Measurements from ENCODE around the gene KCNH1. TPM values are rescaled to one million over a fixed set of nuclear protein-coding genes. Genes with fewer than 3 reads are reported as not detected.

The KCNH1 gene
- total and polyA plus RNA-seq, 2 of the 4 experiments (the other 2 are of a cell fraction) = 0.27 to 0.54 TPM

- peak overlapping the region; percentile 85 for H2AFZ ChIP-seq (replicated peaks; ENCODE audit: low read length, poor library complexity)
- no peak overlapping the region for H2AK9ac ChIP-seq (replicated peaks; ENCODE audit: low read depth, low read length, poor library complexity)
- no peak overlapping the region for H3K27ac ChIP-seq (ENCODE audit: insufficient read depth, low read length)
- H4K91ac ChIP-seq (ENCODE audit: insufficient read depth, low read depth, low read length) = no peak overlapping the region
- no peak overlapping the region for H3K18ac ChIP-seq (ENCODE audit: low read depth, low read length)
- no peak overlapping the region for H2BK5ac ChIP-seq (ENCODE audit: low read depth, low read length, poor library complexity, severe bottlenecking)
- H3K36me3 ChIP-seq (ENCODE audit: control insufficient read depth, insufficient read depth, low read length) = no peaks in the 10 kb centered on the region
- dilution Hi-C loops (cut with HindIII; ENCODE audit: low sequenced_read_pairs, unreplicated experiment) (no loop called here), intact Hi-C loops (cut with micrococcal nuclease) (no loop called here), in situ Hi-C loops (cut with MboI; ENCODE audit: low sequenced_read_pairs) (loop anchor here (5.0 kb wide), 2 partner anchors 546 to 686 kb away; no protein-coding TSS in a partner anchor)
- CTCF ChIA-PET = interaction anchor here (0.9 to 3.9 kb wide), 8 partner anchors 8 to 717 kb away, joined by 3 to 76 read pairs (median 7); no protein-coding TSS in a partner anchor
- H3K9me1 ChIP-seq (ENCODE audit: insufficient read depth, low read length) = no peaks in the 10 kb centered on the region
- no CpG with 5 or more reads among the region's 20 CpGs for WGBS, 2 experiments (ENCODE audit: extremely low coverage in 2 of 2, insufficient read length in 1 of 2)
- H3K4me1 ChIP-seq (ENCODE audit: control insufficient read depth, insufficient read depth, low read length) = no peaks in the 10 kb centered on the region
- H2BK15ac ChIP-seq (ENCODE audit: low read depth, low read length) = no peak overlapping the region
- H3K9me3 ChIP-seq (ENCODE audit: control insufficient read depth, insufficient read depth, low read length) = no peaks in the 10 kb centered on the region
- ATAC-seq (ENCODE audit: low read depth) (no peak), DNase-seq (no peak)
- no TSS peak for BruUV-seq (replicated peaks)
- H3K23ac ChIP-seq (ENCODE audit: low read depth, low read length) = peak overlapping the region; percentile 20; the same call in 1 of the 2 replicates
- POLR2A ChIA-PET (ENCODE audit: unreplicated experiment) = interaction anchor here (0.6 kb wide), 1 partner anchor 13 kb away, joined by 3 read pairs; no protein-coding TSS in a partner anchor
- peak overlapping the region; percentile 60; the same call in 1 of the 2 replicates for H3K4ac ChIP-seq (ENCODE audit: low read depth, low read length)
- peaks cover 8% of the 10 kb centered on the region for H3K27me3 ChIP-seq (ENCODE audit: control insufficient read depth, insufficient read depth, low read length)
- no peaks in the 10 kb centered on the region for H4K20me1 ChIP-seq (ENCODE audit: insufficient read depth, low read length)
- H3K79me1 ChIP-seq (ENCODE audit: low read depth in 1 of 2, low read length in 2 of 2) = no peaks in the 10 kb centered on the region
- H3K14ac ChIP-seq (replicated peaks; ENCODE audit: low read depth, low read length) = no peak overlapping the region
- peak overlapping the region; percentile 77 for H3K4me2 ChIP-seq (ENCODE audit: low read depth, low read length)
- no peak overlapping the region for H3K9ac ChIP-seq (ENCODE audit: low read depth, low read length)
- H3K56ac ChIP-seq (ENCODE audit: extremely low read depth, insufficient read depth, low read length) = no peak overlapping the region; the same call in 1 of the 2 replicates
- H2BK20ac ChIP-seq (ENCODE audit: low read depth, low read length) = no peak overlapping the region
- H3K4me3 ChIP-seq (ENCODE audit: insufficient read depth, low read depth, low read length) = peak overlapping the region; percentile 58
- no peak overlapping the region for H4K8ac ChIP-seq (ENCODE audit: low read depth in 2 of 2, low read length in 2 of 2)
- H2BK120ac ChIP-seq (ENCODE audit: low read depth, low read length) = peak overlapping the region; percentile 40; the same call in 1 of the 2 replicates
- no peak overlapping the region for H2AK5ac ChIP-seq (ENCODE audit: low read depth, low read length)
- no peak overlapping the region for H4K5ac ChIP-seq (ENCODE audit: low read depth, low read length)
- TF ChIP-seq NFE2L2 (IDR thresholded peaks at IDR 0.05; ENCODE audit: low read depth, low read length) (no peak), MAFK (IDR thresholded peaks at IDR 0.05; ENCODE audit: low read depth, low read length) (no peak), CEBPB (IDR thresholded peaks at IDR 0.05; ENCODE audit: low read depth, low read length) (no peak), CTCF (conservative IDR thresholded peaks at IDR 0.05; ENCODE audit: low read depth, low read length) (no peak), MXI1 (IDR thresholded peaks at IDR 0.05; ENCODE audit: borderline replicate concordance, low read depth, low read length) (no peak), ELK1 (IDR thresholded peaks at IDR 0.05; ENCODE audit: borderline replicate concordance, low read depth, low read length) (no peak), USF2 (IDR thresholded peaks at IDR 0.05; ENCODE audit: low read depth, low read length) (no peak), RFX5 (IDR thresholded peaks at IDR 0.05; ENCODE audit: low read depth, low read length) (no peak), MAZ (IDR thresholded peaks at IDR 0.05; ENCODE audit: borderline replicate concordance, low read depth, low read length) (no peak), POLR2A (IDR thresholded peaks at IDR 0.05; ENCODE audit: low read depth, low read length) (no peak), SMC3 (IDR thresholded peaks at IDR 0.05; ENCODE audit: low read depth, low read length) (no peak), RAD21 (IDR thresholded peaks at IDR 0.05; ENCODE audit: low read length) (no peak), FOS (IDR thresholded peaks at IDR 0.05; ENCODE audit: low read depth, low read length) (no peak), BHLHE40 (IDR thresholded peaks at IDR 0.05; ENCODE audit: low read depth, low read length) (no peak), CHD1 (IDR thresholded peaks at IDR 0.05; ENCODE audit: low read depth, low read length) (no peak)
Observed at GRCh38 chr1:211132721-211133392, 1.1 kb downstream of the KCNH1 start.
